K562 (cell line): ENCODE results near the gene PPIF. TPM values are rescaled to one million over a fixed set of nuclear protein-coding genes. Genes with fewer than 3 reads are reported as not detected.

ENCODE experiments used
- ATAC-seq: fragments of 200-7000 bp; cut with Tn5 transposase; 3 replicates; pipeline ENCODE4 v1.9.1; 2020; ENCODE audit warnings: moderate library complexity
- BruUV-seq: library from RNA; stranded (reverse); fragments of 400-500 nt; replicated peaks from 2 replicates; lab custom pipeline; 2021; lab: Mats Ljungman, UMichigan
- CTCF ChIA-PET: fragments of 300-600 bp; formaldehyde crosslinking; extraction: SDS; loops from one replicate; lab custom pipeline; 2021; ENCODE audit warnings: low intra/inter-chr PET ratio; lab: Yijun Ruan, JAX
- POLR2A ChIA-PET: fragments of 300-600, 350-650 bp; sonication (Branson Sonifier 250); formaldehyde crosslinking; extraction: SDS; loops from one replicate; lab custom pipeline; 2021; ENCODE audit warnings: antibody characterized with exemption, inconsistent platforms; lab: Yijun Ruan, JAX
- DNase-seq, 4 experiments: peaks; one replicate each; pipeline versions ENCODE4 v3.0.0 to v3.0.0-alpha.2; 2011 to 2018; ENCODE audit warnings: low spot score in 3 of 4, mixed read lengths in 3 of 4; ENCODE audit errors: extremely low read depth in 1 of 4
- FAIRE-seq: peaks from 2 replicates; lab custom pipeline; 2011; peaks lifted over from hg19 to GRCh38; lab: Jason Lieb, UNC
- H2AFZ ChIP-seq: 2 replicates; pipeline ENCODE4 v1.6.0; 2011; ENCODE audit warnings: low read depth, low read length, control low read depth, inconsistent platforms
- H3K27ac ChIP-seq: fragments of 200-600 bp; 3 replicates; pipeline ENCODE4 v1.8.0; 2011; ENCODE audit warnings: low read depth, mild to moderate bottlenecking, control low read depth, inconsistent platforms, low read length, moderate library complexity, mixed read lengths; ENCODE audit errors: extremely low read depth
- H3K27me3 ChIP-seq, 2 experiments: fragments of 300-600 bp in 1 of 2; 2 replicates in 1 of 2; 3 replicates in 1 of 2; pipeline versions ENCODE4 v1.6.0 to v1.8.0; 2011; ENCODE audit warnings: inconsistent platforms in 2 of 2, low read length in 2 of 2, mild to moderate bottlenecking in 1 of 2, mixed read lengths in 1 of 2, moderate library complexity in 1 of 2; ENCODE audit not compliant: control insufficient read depth in 2 of 2, insufficient read depth in 2 of 2
- H3K36me3 ChIP-seq: fragments of 300-600 bp; 3 replicates; pipeline ENCODE4 v1.8.0; 2011; ENCODE audit warnings: mild to moderate bottlenecking, low read length, inconsistent platforms; ENCODE audit not compliant: control insufficient read depth, insufficient read depth
- H3K4me1 ChIP-seq, 2 experiments: fragments of 200-600 bp in 1 of 2; replicated peaks in 1 of 2; 2 replicates in 1 of 2; 3 replicates in 1 of 2; pipeline versions ENCODE4 v1.5.1 to v1.8.0; 2011; ENCODE audit warnings: inconsistent platforms in 2 of 2, low read length in 2 of 2, mild to moderate bottlenecking in 1 of 2, mixed read lengths in 1 of 2, moderate library complexity in 1 of 2; ENCODE audit not compliant: control insufficient read depth in 2 of 2, insufficient read depth in 2 of 2
- H3K4me2 ChIP-seq: 2 replicates; pipeline ENCODE4 v1.6.1; 2011; ENCODE audit warnings: low read length, control low read depth, inconsistent platforms, mixed read lengths; ENCODE audit not compliant: insufficient read depth
- H3K4me3 ChIP-seq: fragments of 200-600 bp; sonication (generic), shearing (Covaris generic); 2 replicates; pipeline ENCODE4 v1.5.1; 2016; ENCODE audit warnings: control low read depth, inconsistent platforms
- H3K79me2 ChIP-seq: fragments of 200-600 bp; 3 replicates; pipeline ENCODE4 v1.8.0; 2011; ENCODE audit warnings: low read length, inconsistent platforms; ENCODE audit not compliant: control insufficient read depth, insufficient read depth
- H3K9ac ChIP-seq, 2 experiments: 2 replicates each; pipeline versions ENCODE4 v1.6.0 to v1.6.1; 2011; ENCODE audit warnings: low read depth in 2 of 2, low read length in 2 of 2, control low read depth in 1 of 2, inconsistent platforms in 1 of 2, mild to moderate bottlenecking in 1 of 2, mixed read lengths in 1 of 2; ENCODE audit not compliant: insufficient read depth in 1 of 2
- H3K9me1 ChIP-seq: one replicate; pipeline ENCODE4 v1.6.0; 2011; ENCODE audit warnings: inconsistent platforms, mild to moderate bottlenecking, low read length, moderate library complexity; ENCODE audit not compliant: control insufficient read depth, insufficient read depth
- H3K9me3 ChIP-seq: replicated peaks from 2 replicates; pipeline ENCODE4 v1.5.1; 2011; ENCODE audit warnings: low read depth, low read length, inconsistent platforms; ENCODE audit not compliant: control insufficient read depth, insufficient read depth
- H4K20me1 ChIP-seq: replicated peaks from 2 replicates; pipeline ENCODE4 v1.6.1; 2011; ENCODE audit warnings: low read length, inconsistent platforms, mixed read lengths; ENCODE audit not compliant: control insufficient read depth, insufficient read depth
- RBBP5 ChIP-seq: fragments of 200-600 bp; sonication (generic); IDR thresholded peaks from 2 replicates; pipeline ENCODE4 v1.6.1; 2012; ENCODE audit warnings: borderline replicate concordance, mild to moderate bottlenecking, low read length, control low read depth, inconsistent platforms; ENCODE audit not compliant: insufficient read depth, poor library complexity, severe bottlenecking
- SETDB1 ChIP-seq: IDR thresholded peaks from one replicate; pipeline ENCODE4 v1.6.1; 2012; ENCODE audit warnings: low read length, control low read depth, inconsistent platforms
- ZFX ChIP-seq: sonication (generic); formaldehyde crosslinking; IDR thresholded peaks from 2 replicates; pipeline ENCODE4 v1.8.0; 2022; ENCODE audit warnings: mild to moderate bottlenecking, missing genetic modification reagents, moderate library complexity
- ZNF282 ChIP-seq: sonication (generic); formaldehyde crosslinking; IDR thresholded peaks from 2 replicates; pipeline ENCODE4 v1.8.1; 2023; ENCODE audit warnings: missing genetic modification reagents
- WGBS: fragments of 100-300 bp; shearing (Covaris generic); methylation state at CpG from one replicate; pipeline ENCODE4 v1.1.6; 2016; ENCODE audit warnings: low coverage, mixed read lengths; ENCODE audit not compliant: insufficient coverage; ENCODE audit errors: missing lambda C conversion rate; 5-methylcytosine and 5-hydroxymethylcytosine counted together
- in situ Hi-C: fragments of 300-500 bp; cut with MboI; formaldehyde crosslinking; loops from 4 replicates; pipeline ENCODE4 v1.15.0; 2018; ENCODE audit warnings: inconsistent platforms, mixed read lengths
- intact Hi-C: fragments of 100-400 bp; cut with micrococcal nuclease; formaldehyde crosslinking; loops from 2 replicates; pipeline ENCODE4 v1.14.2; 2022
- polyA plus RNA-seq, 8 experiments: library from polyadenylated mRNA; depleted of rRNA in 4 of 8; stranded (reverse) in 5 of 8; unstranded in 3 of 8; fragments of >200 nt; fragmentation: Nextera tagmentation in 2 of 8; fragmentation: Illumina TruSeq in 1 of 8; extraction: Ambion mirVana in 2 of 8; extraction: Trizol in 1 of 8; gene quantifications; 2 replicates each; pipeline versions ENCODE4 v1.2.1 to v1.2.3, GENCODE V29; 2011 to 2014; ENCODE audit warnings: inconsistent platforms in 1 of 8, missing spikeins in 1 of 8
- total RNA-seq, 7 experiments: library from RNA; depleted of rRNA in 6 of 7; stranded (reverse); fragments of >200 nt in 6 of 7; fragmentation: Illumina TruSeq in 2 of 7; extraction: Trizol in 2 of 7; gene quantifications; 2 replicates each; pipeline versions ENCODE4 v1.2.1 to v1.2.3, GENCODE V29; 2011 to 2021; ENCODE audit warnings: low replicate concordance in 1 of 7
- TF ChIP-seq, protein P1 (sequence below): fragments of 450-650 bp; IDR thresholded peaks from 2 replicates; pipeline ENCODE4 v1.6.1; 2016; ENCODE audit warnings: mild to moderate bottlenecking

The PPIF gene
- total and polyA plus RNA-seq, 9 of the 15 experiments (the other 6 are each of a cell fraction or from before 2014, with no cell fraction given): 40.9 to 287 (median 117) TPM

DNA sequence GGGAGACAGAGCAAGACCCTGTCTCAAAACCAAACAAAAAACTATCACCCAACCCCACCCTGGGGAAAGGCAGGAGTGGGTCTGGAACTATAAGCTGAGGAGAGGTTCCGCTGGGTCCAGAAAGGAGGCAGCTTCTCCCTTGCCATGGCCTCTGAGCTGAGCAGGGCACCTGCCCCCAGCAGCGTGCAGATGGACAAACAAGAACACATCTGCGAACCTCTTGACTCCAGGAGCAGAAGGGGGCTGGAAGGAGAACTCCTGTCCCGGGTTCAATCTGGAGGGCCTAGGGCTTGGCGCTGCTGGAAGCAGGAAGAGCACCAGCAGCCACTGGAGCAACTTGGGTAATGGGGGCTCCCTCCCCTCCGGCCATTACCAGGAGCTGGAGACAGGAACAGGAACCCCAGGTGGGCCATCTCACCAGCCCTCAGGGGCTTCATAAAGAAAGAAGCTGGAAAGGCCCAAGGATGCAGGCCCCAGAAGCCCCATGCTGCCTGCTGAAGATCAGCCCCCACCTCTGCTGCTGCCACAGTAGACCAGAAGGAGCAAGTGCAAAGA, 19.0 kb upstream of the PPIF start:
- 12% methylated on average over 6 of the region's 6 CpGs for WGBS
- H3K27ac ChIP-seq: no peak overlapping the region

More for the DNA sequence above, 19.0 kb upstream of the PPIF start:
- ChIA-PET CTCF (no interaction called here), POLR2A (interaction anchor here (1.4 to 1.6 kb wide), 2 partner anchors 15 to 17 kb away, joined by 3 read pairs; no protein-coding TSS in a partner anchor)
- DNase-seq (no peak), ATAC-seq (no peak), FAIRE-seq (no peak)
- no TSS peak for BruUV-seq
- Histone ChIP-seq H3K4me3 (no peak overlapping the region), H3K27me3 (peaks cover 13 to 54% of the 10 kb centered on the region in 2 experiments), H3K9me3 (no peaks in the 10 kb centered on the region), H3K79me2 (no peaks in the 10 kb centered on the region), H3K9me1 (no peaks in the 10 kb centered on the region), H3K9ac (no peak overlapping the region), H4K20me1 (0 out of 2 replicates have a peak, but pooled peaks cover 4% of the 10 kb centered on the region), H3K4me2 (no peak overlapping the region), H3K36me3 (no peaks in the 10 kb centered on the region), H3K4me1 (no peaks in the 10 kb centered on the region; a peak in 1 of 5 replicates), H2AFZ (no peak overlapping the region)
- in situ Hi-C loops: no loop called here
- TF ChIP-seq RBBP5 (no peak), ZNF282 (CRISPR knock-in tag) (no peak), ZFX (CRISPR knock-in tag) (0 out of 2 replicates have a peak, but pooled peaks have one; percentile 10), SETDB1 (no peak)
- TF ChIP-seq, protein P1, sequence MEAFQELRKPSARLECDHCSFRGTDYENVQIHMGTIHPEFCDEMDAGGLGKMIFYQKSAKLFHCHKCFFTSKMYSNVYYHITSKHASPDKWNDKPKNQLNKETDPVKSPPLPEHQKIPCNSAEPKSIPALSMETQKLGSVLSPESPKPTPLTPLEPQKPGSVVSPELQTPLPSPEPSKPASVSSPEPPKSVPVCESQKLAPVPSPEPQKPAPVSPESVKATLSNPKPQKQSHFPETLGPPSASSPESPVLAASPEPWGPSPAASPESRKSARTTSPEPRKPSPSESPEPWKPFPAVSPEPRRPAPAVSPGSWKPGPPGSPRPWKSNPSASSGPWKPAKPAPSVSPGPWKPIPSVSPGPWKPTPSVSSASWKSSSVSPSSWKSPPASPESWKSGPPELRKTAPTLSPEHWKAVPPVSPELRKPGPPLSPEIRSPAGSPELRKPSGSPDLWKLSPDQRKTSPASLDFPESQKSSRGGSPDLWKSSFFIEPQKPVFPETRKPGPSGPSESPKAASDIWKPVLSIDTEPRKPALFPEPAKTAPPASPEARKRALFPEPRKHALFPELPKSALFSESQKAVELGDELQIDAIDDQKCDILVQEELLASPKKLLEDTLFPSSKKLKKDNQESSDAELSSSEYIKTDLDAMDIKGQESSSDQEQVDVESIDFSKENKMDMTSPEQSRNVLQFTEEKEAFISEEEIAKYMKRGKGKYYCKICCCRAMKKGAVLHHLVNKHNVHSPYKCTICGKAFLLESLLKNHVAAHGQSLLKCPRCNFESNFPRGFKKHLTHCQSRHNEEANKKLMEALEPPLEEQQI: no peak
- intact Hi-C loops: no loop called here
